ENCODE data around the gene CSH1.
"Not testable (repeated sequence)": the region's sequence is repeated elsewhere in the genome, so short reads cannot be mapped to it uniquely, and the experiment has no call there.

The CSH1 gene

DNA sequence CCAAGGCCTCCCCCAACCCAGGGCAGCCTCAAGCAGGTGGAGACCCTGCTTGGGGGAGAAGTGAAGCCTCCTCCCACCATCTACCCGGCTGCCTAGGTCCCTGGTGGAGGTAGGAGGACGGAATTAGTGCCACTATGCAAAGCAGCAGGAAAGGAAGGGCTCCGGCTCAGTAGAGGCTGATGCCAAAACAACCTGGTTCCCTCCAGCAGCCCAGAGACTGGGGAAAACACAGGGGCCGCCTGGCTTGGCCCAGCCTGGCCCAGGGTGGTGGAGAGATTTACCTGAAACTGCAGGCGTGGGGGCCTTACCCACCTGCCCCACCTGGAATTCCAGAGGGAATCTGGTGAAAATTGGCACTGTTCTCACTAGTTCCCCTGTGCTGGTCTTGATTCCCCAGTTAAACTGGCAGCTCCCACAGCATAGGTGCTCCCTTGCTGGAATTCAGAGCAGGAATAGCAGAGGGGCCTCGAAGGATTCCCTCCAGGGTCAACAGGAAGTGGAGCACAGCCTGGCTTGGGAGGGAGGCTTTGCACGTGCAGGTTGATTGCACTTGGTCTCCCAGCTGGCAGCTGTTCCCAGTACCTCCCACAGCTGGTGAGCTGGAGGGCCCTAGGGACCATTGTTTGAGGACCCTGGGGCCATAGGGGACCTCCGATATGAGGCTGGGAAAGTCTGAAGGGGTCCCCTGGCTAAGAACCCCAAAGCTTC lies 31.2 kb upstream of the CSH1 start:
- TF ChIP-seq, protein P1, sequence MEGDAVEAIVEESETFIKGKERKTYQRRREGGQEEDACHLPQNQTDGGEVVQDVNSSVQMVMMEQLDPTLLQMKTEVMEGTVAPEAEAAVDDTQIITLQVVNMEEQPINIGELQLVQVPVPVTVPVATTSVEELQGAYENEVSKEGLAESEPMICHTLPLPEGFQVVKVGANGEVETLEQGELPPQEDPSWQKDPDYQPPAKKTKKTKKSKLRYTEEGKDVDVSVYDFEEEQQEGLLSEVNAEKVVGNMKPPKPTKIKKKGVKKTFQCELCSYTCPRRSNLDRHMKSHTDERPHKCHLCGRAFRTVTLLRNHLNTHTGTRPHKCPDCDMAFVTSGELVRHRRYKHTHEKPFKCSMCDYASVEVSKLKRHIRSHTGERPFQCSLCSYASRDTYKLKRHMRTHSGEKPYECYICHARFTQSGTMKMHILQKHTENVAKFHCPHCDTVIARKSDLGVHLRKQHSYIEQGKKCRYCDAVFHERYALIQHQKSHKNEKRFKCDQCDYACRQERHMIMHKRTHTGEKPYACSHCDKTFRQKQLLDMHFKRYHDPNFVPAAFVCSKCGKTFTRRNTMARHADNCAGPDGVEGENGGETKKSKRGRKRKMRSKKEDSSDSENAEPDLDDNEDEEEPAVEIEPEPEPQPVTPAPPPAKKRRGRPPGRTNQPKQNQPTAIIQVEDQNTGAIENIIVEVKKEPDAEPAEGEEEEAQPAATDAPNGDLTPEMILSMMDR (IDR thresholded peaks at IDR 0.05) = no peak

DNA sequence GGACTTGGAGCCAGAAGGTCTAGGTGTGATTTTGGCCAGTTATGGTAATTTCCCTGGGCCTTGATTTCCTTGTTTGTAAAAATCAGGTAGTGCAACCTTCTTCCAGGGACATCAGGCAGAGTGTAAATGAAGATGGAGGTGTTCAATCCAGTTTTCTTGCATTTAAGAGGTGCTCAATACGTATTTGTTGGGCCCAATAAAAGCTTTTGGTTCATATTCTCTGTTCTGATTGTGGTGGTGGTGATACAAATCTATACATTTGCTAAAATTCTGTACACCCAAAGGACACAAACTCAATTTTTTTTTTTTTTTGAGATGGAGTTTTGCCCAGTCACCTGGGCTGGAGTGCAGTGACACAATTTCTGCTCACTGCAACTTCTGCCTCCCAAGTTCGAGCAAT lies 29.8 kb upstream of the CSH1 start:
- TF ChIP-seq, protein P1 (IDR thresholded peaks at IDR 0.05) = no peak

DNA sequence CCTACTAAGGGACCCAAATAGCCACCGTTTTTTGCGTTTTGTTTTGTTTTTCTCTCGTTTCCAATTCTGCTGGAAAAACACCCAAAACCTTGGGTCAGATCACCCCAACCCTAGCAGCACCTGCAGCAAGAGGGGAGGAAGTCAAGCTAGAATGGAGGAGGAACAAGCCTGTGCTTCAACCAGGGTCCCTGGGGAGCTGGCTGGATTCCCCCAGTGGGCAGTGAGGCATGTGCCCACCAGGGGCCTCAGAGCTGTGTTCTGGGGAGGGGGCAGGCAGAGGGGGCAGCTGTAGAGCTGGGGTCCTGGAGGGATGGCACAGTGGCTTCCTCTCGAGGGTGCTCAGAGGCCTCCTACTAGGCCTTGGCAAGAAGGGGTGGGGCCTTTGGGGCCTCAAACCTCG lies 29.2 kb upstream of the CSH1 start:
- TF ChIP-seq, protein P1 (IDR thresholded peaks at IDR 0.05) = no peak

DNA sequence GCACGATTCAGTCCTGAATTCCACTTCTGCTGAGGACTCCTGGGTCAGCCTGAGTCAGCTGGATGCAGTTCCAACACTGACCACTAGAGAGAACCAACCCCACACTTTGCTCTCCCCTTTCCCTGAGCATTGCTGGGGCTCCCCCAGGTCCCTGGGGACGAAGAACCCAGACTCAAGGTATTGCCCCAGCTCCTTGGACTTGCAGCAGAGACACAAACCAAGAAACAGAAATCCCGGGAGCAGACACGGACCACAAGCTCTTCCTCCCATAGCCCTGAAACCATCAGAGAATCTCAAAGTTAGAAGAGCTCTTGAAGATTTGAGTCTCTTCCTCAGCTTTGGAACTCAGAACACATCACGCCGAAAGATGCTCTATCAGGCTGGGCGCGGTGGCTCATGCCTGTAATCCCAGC lies 22.9 kb upstream of the CSH1 start:
- TF ChIP-seq, protein P1 (IDR thresholded peaks at IDR 0.05) = peak; percentile 89

DNA sequence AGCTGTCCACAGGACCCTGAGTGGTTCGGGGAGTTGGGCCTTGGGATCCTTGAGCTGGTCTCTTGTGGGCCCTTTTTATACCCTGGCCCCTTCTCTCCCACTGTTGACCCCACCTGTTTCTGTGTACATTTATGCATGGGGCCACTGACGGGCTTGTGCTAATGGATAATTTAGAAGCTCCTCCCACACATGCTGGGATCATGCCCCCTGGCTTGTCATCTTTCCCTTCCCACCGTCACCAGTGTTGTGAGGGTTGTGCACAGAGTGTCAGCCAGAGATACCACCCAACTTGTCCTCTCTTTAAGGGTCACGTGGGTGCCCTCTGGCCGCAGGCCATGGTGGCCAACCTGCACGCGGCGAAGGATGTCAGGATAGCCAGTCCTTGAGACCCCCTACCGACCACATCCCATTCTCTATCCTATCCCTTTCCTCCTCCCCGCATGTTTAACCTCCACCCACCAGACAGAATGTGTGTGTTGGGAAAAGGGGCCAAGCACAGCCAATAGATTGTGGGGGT lies 22.5 kb upstream of the CSH1 start, which contains the start of gene GH1:
TSS of gene GH1 (minus strand) at position 51 of the 517 bp plus-strand sequence. CDS start 63 bp downstream, outside the sequence.
- TF ChIP-seq, protein P1 (IDR thresholded peaks at IDR 0.05) = not testable (repeated sequence)

DNA sequence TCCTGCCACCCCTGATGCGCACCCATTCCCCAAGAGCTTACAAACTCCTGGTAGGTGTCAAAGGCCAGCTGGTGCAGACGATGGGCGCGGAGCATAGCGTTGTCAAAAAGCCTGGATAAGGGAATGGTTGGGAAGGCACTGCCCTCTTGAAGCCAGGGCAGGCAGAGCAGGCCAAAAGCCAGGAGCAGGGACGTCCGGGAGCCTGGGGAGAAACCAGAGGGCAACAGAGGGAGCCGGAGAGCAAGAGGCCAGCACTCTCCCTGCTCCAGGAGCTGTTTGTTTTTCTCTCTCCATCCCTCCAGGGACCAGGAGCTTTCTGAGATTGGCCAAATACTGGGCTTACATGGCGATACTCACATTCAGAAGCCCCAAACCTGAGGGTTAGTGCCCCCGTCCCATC lies 21.9 kb upstream of the CSH1 start:
- TF ChIP-seq, protein P1 (IDR thresholded peaks at IDR 0.05) = no peak

DNA sequence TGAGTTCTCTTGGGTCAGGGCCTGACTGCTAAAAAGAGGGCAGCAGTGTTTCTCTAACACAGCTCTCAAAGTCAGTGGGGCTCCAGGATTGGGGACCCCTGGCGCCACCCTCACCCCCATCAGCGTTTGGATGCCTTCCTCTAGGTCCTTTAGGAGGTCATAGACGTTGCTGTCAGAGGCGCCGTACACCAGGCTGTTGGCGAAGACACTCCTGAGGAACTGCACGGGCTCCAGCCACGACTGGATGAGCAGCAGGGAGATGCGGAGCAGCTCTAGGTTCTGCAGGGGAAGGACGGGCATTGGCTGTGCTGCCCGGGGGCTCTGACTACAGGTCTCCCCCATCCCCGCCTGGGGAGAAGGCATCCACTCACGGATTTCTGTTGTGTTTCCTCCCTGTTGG lies 21.3 kb upstream of the CSH1 start:
- TF ChIP-seq, protein P1 (IDR thresholded peaks at IDR 0.05) = no peak

Measured in LNCAP (cell line).